ENCODE measurements around the gene EIF3J.

EIF3J gene

GRCh38 chr15:44595656-44596510 lies 58.9 kb downstream of the EIF3J start:
- DNase-seq: no peak

- DNase-seq: no peak
Measured at GRCh38 chr15:44596511-44597010, 59.6 kb downstream of the EIF3J start.

- DNase-seq: no peak
Measured at GRCh38 chr15:44598066-44598465, 61.1 kb downstream of the EIF3J start.

GRCh38 chr15:44598892-44599291 lies 61.9 kb downstream of the EIF3J start:
- no peak for DNase-seq

- no peak for DNase-seq
Measured at GRCh38 chr15:44603126-44603525, 66.2 kb downstream of the EIF3J start.

GRCh38 chr15:44606740-44607139 lies 69.8 kb downstream of the EIF3J start:
- no peak for DNase-seq

Data from inflammatory macrophage (primary cell).